Neural cell (in vitro differentiated cells): ENCODE results near the gene RFX2. TPM values are rescaled to one million over a fixed set of nuclear protein-coding genes. Genes with fewer than 3 reads are reported as not detected.

Source experiments
- H2AFZ ChIP-seq: fragments of 200-600, 300-800 bp; sonication (generic), shearing (Covaris generic); 2 replicates; pipeline ENCODE4 v1.6.0; 2014; ENCODE audit warnings: low read depth, mild to moderate bottlenecking, antibody characterized with exemption, low read length, moderate library complexity
- H3F3A ChIP-seq: fragments of 200-600 bp; shearing (Covaris generic); 2 replicates; pipeline ENCODE4 v1.6.1; 2016; ENCODE audit warnings: mild to moderate bottlenecking, moderate library complexity, mixed read lengths, antibody characterized with exemption, low read length; ENCODE audit not compliant: insufficient read depth, poor library complexity, severe bottlenecking
- H3K27ac ChIP-seq: fragments of 200-600, 300-800 bp; sonication (generic), shearing (Covaris generic); 2 replicates; pipeline ENCODE4 v1.5.1; 2014; ENCODE audit warnings: mild to moderate bottlenecking, low read length, moderate library complexity
- H3K27me3 ChIP-seq: fragments of 300-800, 200-600 bp; sonication (generic), shearing (Covaris generic); 2 replicates; pipeline ENCODE4 v1.6.0; 2014; ENCODE audit warnings: mild to moderate bottlenecking, low read depth, low read length, moderate library complexity; ENCODE audit not compliant: insufficient read depth
- H3K36me3 ChIP-seq: fragments of 300-800, 200-600 bp; sonication (generic), shearing (Covaris generic); 2 replicates; pipeline ENCODE4 v1.5.1; 2014; ENCODE audit warnings: mild to moderate bottlenecking, antibody characterized with exemption, low read length, moderate library complexity; ENCODE audit not compliant: insufficient read depth
- H3K4me2 ChIP-seq: fragments of 300-800, 200-600 bp; sonication (generic), shearing (Covaris generic); 2 replicates; pipeline ENCODE4 v1.6.0; 2014; ENCODE audit warnings: mild to moderate bottlenecking, low read length
- H3K4me3 ChIP-seq: fragments of 300-800, 200-600 bp; sonication (generic), shearing (Covaris generic); 2 replicates; pipeline ENCODE4 v1.5.1; 2014; ENCODE audit warnings: mild to moderate bottlenecking, low read length, moderate library complexity
- H3K79me2 ChIP-seq: fragments of 200-600 bp; shearing (Covaris generic); replicated peaks from 2 replicates; pipeline ENCODE4 v1.6.0; 2014; ENCODE audit warnings: mild to moderate bottlenecking, low read length, moderate library complexity; ENCODE audit not compliant: insufficient read depth
- H3K9ac ChIP-seq: fragments of 300-800, 200-600 bp; sonication (generic), shearing (Covaris generic); 2 replicates; pipeline ENCODE4 v1.6.1; 2016; ENCODE audit warnings: mild to moderate bottlenecking, low read length, mixed read lengths
- H3K9me2 ChIP-seq: fragments of 200-600 bp; shearing (Covaris generic); 2 replicates; pipeline ENCODE4 v1.6.1; 2016; ENCODE audit warnings: mild to moderate bottlenecking, low read length, mixed read lengths; ENCODE audit not compliant: insufficient read depth
- H3K9me3 ChIP-seq: fragments of 200-600, 300-800 bp; sonication (generic), shearing (Covaris generic); 2 replicates; pipeline ENCODE4 v1.6.1; 2016; ENCODE audit warnings: mild to moderate bottlenecking, mixed run types, low read length, moderate library complexity, mixed read lengths
- H4K20me1 ChIP-seq: fragments of 200-600 bp; shearing (Covaris generic); 2 replicates; pipeline ENCODE4 v1.6.1; 2016; ENCODE audit warnings: mild to moderate bottlenecking, mixed run types; ENCODE audit not compliant: insufficient read depth
- EP300 ChIP-seq: fragments of 450-650 bp; conservative IDR thresholded peaks from 2 replicates; pipeline ENCODE4 v1.6.1; 2014; ENCODE audit warnings: antibody characterized with exemption, mild to moderate bottlenecking, moderate library complexity; ENCODE audit not compliant: poor library complexity, severe bottlenecking
- EZH2 ChIP-seq: fragments of 200-600, 300-800 bp; shearing (Covaris generic), sonication (generic); IDR thresholded peaks from 2 replicates; pipeline ENCODE4 v1.6.1; 2014; ENCODE audit warnings: antibody characterized with exemption, low read length, borderline replicate concordance, mild to moderate bottlenecking; ENCODE audit not compliant: insufficient read depth, poor library complexity, severe bottlenecking
- MXI1 ChIP-seq: fragments of 450-650 bp; conservative IDR thresholded peaks from 2 replicates; pipeline ENCODE4 v1.6.1; 2014; ENCODE audit warnings: antibody characterized with exemption, mild to moderate bottlenecking; ENCODE audit not compliant: poor library complexity, severe bottlenecking
- POLR2AphosphoS5 ChIP-seq: IDR thresholded peaks from 2 replicates; pipeline ENCODE4 v1.6.1; 2012
- RAD21 ChIP-seq: fragments of 450-650 bp; conservative IDR thresholded peaks from 2 replicates; pipeline ENCODE4 v1.6.1; 2014; ENCODE audit warnings: antibody characterized with exemption, mild to moderate bottlenecking, moderate library complexity
- SMC3 ChIP-seq: fragments of 450-650 bp; conservative IDR thresholded peaks from 2 replicates; pipeline ENCODE4 v1.6.1; 2014; ENCODE audit warnings: antibody characterized with exemption, mild to moderate bottlenecking, moderate library complexity; ENCODE audit not compliant: poor library complexity
- polyA plus RNA-seq: library from polyadenylated mRNA; depleted of rRNA; stranded (reverse); fragments of >200 nt; gene quantifications from 2 replicates; pipeline ENCODE4 v1.2.3, GENCODE V29; 2014
- TF ChIP-seq, protein P1 (sequence below): IDR thresholded peaks from 2 replicates; pipeline ENCODE4 v1.6.1; 2012; ENCODE audit warnings: borderline replicate concordance
- TF ChIP-seq, protein P2 (sequence below): fragments of 450-650 bp; IDR thresholded peaks from 2 replicates; pipeline ENCODE4 v1.5.1; 2014; ENCODE audit warnings: antibody characterized with exemption, mild to moderate bottlenecking, moderate library complexity; ENCODE audit not compliant: poor library complexity, severe bottlenecking

The RFX2 gene
- polyA plus RNA-seq, 1 donor from 2014 or later: 0.69 TPM

DNA sequence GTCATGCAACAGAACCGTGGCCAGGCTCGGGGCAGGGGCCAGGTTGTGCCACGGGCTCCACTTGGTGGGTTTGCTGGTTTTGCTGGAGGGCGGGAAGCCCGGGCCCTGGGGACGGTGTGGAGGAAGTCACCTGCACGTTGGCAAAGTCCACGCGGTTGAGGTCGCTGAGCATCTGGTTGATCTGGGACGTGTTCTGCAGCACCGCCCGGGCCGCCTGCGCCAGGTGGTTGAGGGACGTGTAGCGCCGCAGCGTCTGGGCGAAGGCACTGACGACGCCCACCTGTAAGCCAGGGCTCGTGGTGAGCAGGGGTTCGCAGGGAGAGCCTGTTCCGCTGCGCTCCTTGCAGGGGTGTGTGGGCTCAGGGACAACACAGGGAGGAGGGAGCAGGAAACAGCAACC lies 107.7 kb downstream of the RFX2 start:
- Histone ChIP-seq H2AFZ (no peak overlapping the region), H3K36me3 (no peaks in the 10 kb centered on the region), H4K20me1 (no peaks in the 10 kb centered on the region), H3F3A (no peaks in the 10 kb centered on the region), H3K27ac (no peak overlapping the region), H3K79me2 (no peaks in the 10 kb centered on the region), H3K9me3 (no peaks in the 10 kb centered on the region), H3K9me2 (no peaks in the 10 kb centered on the region), H3K27me3 (no peaks in the 10 kb centered on the region), H3K9ac (no peak overlapping the region), H3K4me3 (no peak overlapping the region), H3K4me2 (no peak overlapping the region)
- no peak for TF ChIP-seq SMC3
- TF ChIP-seq, protein P1, sequence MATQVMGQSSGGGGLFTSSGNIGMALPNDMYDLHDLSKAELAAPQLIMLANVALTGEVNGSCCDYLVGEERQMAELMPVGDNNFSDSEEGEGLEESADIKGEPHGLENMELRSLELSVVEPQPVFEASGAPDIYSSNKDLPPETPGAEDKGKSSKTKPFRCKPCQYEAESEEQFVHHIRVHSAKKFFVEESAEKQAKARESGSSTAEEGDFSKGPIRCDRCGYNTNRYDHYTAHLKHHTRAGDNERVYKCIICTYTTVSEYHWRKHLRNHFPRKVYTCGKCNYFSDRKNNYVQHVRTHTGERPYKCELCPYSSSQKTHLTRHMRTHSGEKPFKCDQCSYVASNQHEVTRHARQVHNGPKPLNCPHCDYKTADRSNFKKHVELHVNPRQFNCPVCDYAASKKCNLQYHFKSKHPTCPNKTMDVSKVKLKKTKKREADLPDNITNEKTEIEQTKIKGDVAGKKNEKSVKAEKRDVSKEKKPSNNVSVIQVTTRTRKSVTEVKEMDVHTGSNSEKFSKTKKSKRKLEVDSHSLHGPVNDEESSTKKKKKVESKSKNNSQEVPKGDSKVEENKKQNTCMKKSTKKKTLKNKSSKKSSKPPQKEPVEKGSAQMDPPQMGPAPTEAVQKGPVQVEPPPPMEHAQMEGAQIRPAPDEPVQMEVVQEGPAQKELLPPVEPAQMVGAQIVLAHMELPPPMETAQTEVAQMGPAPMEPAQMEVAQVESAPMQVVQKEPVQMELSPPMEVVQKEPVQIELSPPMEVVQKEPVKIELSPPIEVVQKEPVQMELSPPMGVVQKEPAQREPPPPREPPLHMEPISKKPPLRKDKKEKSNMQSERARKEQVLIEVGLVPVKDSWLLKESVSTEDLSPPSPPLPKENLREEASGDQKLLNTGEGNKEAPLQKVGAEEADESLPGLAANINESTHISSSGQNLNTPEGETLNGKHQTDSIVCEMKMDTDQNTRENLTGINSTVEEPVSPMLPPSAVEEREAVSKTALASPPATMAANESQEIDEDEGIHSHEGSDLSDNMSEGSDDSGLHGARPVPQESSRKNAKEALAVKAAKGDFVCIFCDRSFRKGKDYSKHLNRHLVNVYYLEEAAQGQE: no peak
- no peak for TF ChIP-seq EZH2
- TF ChIP-seq MXI1: no peak
- TF ChIP-seq, protein P2, sequence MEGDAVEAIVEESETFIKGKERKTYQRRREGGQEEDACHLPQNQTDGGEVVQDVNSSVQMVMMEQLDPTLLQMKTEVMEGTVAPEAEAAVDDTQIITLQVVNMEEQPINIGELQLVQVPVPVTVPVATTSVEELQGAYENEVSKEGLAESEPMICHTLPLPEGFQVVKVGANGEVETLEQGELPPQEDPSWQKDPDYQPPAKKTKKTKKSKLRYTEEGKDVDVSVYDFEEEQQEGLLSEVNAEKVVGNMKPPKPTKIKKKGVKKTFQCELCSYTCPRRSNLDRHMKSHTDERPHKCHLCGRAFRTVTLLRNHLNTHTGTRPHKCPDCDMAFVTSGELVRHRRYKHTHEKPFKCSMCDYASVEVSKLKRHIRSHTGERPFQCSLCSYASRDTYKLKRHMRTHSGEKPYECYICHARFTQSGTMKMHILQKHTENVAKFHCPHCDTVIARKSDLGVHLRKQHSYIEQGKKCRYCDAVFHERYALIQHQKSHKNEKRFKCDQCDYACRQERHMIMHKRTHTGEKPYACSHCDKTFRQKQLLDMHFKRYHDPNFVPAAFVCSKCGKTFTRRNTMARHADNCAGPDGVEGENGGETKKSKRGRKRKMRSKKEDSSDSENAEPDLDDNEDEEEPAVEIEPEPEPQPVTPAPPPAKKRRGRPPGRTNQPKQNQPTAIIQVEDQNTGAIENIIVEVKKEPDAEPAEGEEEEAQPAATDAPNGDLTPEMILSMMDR: no peak
- TF ChIP-seq RAD21: no peak
- no peak for TF ChIP-seq POLR2AphosphoS5
- no peak for TF ChIP-seq EP300

DNA sequence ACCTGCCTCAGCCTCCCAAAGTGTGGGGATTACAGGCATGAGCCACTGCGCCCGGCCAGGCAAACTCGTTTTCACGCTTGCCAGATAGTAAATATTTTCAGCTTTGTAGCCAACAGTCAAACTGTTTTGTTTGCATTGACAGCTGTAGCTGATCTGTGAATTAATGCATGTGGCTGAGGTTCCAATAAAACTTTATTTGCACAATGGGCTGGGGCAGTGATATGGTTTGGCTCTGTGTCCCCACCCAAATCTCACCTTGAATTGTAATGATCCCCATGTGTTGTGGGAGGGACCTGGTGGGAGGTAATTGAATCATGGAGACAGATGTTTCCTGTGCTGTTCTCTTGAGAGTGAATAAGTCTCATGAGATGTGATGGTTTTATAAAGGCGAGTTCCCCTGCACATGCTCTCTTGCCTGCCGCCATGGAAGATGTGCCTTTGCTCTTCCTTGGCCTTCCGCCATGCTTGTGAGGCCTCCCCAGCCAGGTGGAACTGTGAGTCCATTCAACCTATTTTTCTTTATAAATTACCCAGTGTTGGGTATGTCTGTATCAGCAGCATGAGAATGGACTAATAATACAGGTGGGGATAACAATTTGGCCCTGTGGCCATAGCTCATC lies 110.0 kb downstream of the RFX2 start:
- no peak overlapping the region for H2AFZ ChIP-seq
- no peaks in the 10 kb centered on the region for H3K36me3 ChIP-seq
- no peaks in the 10 kb centered on the region for H4K20me1 ChIP-seq
- H3K27me3 ChIP-seq: no peaks in the 10 kb centered on the region
- no peak overlapping the region for H3K4me3 ChIP-seq
- TF ChIP-seq RAD21: no peak
- TF ChIP-seq, protein P1: no peak
- TF ChIP-seq MXI1: no peak
- no peak for TF ChIP-seq EZH2
- no peak for TF ChIP-seq SMC3
- no peak overlapping the region for H3K27ac ChIP-seq
- no peaks in the 10 kb centered on the region for H3K9me3 ChIP-seq
- no peak overlapping the region for H3K4me2 ChIP-seq
- no peaks in the 10 kb centered on the region for H3K79me2 ChIP-seq
- no peak overlapping the region for H3K9ac ChIP-seq
- H3F3A ChIP-seq: no peaks in the 10 kb centered on the region
- H3K9me2 ChIP-seq: no peaks in the 10 kb centered on the region
